GM18511 (cell line): ENCODE measurements around the gene MTRF1L.
A peak's percentile ranks its signal among the peaks of the same experiment; 100 is the strongest.
"Not testable (repeated sequence)": the region's sequence is repeated elsewhere in the genome, so short reads cannot be mapped to it uniquely, and the experiment has no call there.

Experiments used
- ATAC-seq: cut with Tn5 transposase; IDR thresholded peaks from one replicate; pipeline ENCODE4 v1.9.1; 2021; ENCODE audit warnings: mild to moderate bottlenecking, moderate library complexity; ENCODE audit not compliant: unreplicated experiment

MTRF1L gene

DNA sequence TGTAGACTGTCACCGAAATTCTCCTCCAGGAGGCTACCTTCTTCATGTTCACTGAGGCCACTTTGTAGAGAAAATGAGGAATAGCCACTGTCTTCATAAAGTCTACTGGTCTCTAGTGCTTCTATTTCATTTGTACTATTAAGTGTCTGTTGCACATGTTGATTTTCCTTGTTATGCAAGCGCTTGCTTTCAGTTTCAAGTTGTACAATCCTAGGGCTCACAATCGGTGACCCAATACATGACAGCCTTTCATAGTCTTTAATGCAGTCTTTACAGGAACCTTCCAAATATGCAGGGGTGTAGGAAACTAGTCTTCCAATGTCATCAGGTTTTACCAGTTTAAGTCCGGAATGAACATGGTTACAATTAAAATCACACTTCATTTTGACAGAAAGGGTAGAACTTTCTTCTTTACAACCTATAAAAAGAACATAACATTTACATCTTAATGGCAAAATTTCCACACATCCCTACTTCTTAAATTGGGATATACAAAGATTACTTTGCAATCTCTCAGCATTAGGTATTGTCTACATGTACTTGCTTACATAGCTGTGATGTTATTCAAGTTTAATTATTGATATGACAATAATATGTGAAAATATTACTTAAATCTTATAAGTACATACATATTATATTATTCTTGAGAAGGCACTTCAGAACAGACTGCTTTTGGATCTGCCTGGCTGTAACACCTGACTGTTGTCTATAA, 27.1 kb downstream of the MTRF1L start:
- ATAC-seq = peak; percentile 55

DNA sequence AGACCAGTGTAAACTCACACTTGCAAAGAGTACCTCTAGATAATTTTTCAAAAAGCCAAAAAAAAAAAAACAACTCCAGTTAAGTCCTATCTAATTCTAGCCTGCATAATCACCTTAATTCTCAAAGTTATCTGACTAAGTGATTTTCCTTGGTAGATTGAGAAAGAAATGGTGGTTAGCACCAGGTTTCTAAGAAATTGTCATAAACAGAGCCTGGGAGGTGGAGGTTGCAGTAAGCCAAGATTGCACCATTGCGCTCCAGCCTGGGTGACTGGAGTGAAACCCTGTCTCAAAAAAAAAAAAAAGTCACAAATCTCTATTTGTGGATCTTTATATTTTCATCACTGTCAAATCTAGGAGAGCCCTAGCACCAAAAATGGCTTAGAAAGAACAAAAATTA, 28.6 kb downstream of the MTRF1L start:
- no peak for ATAC-seq

DNA sequence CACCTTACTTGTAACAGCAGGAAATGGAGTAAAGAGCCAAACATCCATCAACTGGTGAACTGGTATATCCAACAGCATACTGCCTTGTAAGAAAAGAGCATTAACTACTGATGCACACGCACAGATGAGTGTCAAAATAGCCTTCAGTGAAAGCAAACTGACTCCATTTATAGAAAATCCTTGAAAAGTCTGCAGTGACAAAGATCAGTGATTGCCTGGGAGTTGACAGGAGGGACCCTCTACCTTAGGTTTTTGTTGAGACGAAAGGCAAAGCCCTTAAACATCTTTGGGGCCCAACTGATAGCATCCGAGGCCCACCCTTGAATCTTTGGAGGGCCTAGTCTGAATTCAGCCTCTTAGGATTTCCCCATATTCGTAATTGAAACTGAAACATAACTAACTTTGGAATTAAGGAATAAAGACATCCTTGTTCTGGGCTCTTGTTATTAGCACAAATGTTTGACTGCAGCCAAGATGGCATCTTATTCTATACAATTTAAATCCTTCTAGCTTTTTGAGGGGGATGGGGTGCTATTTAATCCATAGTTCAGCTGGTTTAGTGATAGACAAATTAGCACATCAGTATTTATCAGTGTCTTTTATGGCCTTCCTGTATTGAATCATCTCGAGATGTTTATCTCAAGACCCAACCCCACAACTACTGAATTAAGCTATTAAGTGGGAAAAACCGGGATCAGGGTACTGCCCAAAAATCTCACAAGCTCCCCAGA, 32.7 kb downstream of the MTRF1L start:
- no peak for ATAC-seq

DNA sequence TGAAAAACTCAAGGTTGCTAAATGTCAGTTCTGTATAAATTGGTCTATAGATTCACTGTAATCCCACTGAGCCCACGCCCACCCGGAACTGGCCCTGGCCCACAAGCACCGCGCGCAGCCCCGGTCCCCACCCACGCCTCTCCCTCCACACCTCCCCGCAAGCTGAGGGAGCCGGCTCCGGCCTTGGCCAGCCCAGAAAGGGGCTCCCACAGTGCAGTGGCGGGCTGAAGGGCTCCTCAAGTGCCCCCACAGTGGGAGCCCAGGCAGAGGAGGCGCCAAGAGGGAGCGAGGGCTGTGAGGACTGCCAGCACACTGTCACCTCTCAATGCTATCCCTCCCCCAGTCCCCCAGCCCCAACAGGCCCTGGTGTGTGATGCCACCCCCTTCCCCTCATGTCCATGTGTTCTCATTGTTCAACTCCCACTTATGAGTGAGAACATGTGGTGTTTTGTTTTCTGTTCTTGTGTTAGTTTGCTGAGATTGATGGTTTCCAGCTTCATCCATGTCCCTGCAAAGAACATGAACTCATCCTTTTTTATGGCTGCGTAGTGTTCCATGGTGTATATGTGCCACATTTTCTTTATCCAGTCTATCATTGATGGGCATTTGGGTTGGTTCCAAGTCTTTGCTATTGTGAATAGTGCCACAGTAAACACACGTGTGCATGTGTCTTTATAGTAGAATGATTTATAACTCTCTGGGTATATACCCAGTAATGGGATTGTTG, 36.2 kb downstream of the MTRF1L start:
- ATAC-seq = not testable (repeated sequence)

DNA sequence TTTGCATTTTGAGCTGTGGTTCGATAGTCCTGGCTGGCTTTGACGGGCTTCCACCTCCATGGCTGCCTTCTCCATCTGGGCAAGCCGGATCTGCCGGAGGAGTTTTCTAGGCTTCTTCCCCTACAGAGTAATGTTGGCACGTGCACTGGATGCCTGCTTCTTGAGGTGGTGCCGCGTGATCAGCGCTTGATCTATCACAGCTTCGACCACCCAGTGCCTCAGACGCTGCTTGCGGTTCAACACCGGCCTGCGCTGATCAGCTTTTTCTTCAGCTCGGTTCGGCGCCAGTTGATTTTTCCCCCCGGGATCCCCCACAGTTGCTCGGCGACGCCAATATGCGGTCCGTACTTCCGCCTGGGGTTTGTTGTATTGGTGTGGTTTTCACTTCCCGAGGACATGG, 43.2 kb downstream of the MTRF1L start:
- no peak for ATAC-seq

DNA sequence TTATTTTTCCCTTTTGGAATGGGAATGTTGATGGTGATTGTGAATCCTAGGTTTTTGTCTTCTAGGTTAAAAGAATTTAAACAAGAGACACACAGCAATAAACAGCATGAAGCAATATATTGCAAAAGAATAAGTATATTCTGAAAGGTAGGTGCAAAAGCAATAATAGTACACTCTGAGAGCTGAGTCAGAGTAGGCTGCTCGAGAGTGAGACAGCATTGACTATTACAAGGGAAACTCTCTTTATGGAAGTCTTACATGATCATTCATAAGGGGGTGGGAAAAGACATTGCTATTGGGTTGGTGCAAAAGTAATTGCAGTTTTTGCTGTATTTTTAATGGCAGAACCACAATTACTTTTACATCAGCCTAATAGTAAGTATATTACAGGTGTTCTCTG, 44.7 kb downstream of the MTRF1L start:
- no peak for ATAC-seq

DNA sequence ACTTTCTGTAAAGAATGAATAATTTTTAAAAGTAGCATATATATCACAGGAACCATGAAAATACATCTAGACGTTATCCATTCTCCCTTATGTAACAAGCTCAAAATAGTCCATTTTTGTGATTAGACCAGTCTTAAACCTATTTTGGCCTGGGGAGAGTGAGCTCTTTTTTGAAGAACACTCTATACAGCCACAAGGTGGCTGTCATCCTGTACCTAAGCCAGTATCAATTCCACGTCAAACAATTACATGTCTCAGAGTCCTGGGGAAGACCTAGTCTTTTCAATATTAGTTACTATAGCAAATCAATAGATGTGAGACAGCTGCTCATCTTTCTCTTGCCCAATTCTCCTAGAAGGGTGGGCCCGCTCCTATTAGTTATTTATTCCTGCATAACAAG, 48.1 kb downstream of the MTRF1L start:
- ATAC-seq = no peak

DNA sequence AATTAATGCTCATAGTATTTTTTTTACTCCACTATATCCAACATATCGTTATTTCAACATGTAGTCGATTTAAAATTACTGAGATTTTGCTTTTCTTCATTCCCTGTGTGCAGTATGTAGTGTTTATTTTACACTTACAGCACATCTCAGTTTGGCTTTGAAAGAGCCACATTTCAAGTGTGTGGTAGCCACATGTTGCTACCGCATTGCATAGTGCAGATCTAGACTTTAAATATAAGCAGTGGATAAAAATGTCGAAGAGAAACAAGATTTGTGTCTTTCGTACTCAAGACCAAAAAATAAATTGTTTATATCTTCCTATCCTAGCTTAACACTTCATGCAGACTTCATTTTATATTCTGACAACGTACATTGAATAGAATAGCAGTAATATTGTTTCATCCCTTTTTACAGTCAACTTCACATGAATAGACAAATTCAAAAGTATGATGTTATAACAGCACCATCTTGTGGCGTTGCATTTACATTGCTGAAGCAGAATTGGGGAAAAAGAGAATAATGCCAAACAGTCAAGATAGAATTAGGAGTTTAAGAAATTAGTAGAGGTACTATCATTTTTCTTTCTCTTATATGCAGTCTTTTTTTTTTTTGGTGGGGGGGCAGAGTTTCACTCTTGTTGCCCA, 49.5 kb downstream of the MTRF1L start:
- ATAC-seq = peak; percentile 40

DNA sequence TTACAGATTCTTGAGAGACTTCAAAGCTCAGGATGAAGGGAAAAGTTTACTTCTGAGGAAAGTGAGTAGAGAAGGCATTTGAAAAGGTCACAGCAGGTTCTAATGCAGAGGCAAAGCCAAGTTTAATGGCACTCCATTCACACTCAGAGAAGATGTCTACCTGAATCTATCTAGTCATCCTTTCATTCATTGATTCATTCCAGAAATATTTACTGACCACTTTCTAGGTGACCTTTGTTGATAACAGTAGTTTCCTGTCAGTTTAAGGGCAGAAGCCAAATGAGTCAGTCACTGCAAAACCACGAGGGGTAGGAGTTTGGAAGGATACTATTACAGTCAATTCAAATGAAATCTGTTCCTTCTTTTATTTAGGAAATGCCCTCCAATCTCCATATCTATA, 50.5 kb downstream of the MTRF1L start:
- ATAC-seq = no peak

DNA sequence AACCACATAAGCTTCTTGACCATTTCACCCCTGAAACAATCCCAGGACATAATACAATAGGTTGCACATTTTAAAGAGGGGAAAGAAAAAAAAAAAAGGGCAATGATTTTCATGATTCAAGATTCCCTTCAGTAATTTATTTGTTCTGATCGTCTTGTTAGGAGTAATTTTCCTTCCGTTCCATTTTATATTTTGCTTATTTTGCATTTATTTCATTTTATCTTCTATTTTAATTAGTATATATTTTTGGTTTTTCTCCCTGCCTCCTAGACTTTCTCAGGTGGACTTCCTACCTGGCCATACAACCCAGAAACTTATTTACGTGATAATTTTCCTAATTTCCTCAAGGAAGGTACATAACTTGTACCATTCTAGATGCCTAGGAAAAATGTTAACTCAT, 52.3 kb downstream of the MTRF1L start:
- ATAC-seq = no peak

DNA sequence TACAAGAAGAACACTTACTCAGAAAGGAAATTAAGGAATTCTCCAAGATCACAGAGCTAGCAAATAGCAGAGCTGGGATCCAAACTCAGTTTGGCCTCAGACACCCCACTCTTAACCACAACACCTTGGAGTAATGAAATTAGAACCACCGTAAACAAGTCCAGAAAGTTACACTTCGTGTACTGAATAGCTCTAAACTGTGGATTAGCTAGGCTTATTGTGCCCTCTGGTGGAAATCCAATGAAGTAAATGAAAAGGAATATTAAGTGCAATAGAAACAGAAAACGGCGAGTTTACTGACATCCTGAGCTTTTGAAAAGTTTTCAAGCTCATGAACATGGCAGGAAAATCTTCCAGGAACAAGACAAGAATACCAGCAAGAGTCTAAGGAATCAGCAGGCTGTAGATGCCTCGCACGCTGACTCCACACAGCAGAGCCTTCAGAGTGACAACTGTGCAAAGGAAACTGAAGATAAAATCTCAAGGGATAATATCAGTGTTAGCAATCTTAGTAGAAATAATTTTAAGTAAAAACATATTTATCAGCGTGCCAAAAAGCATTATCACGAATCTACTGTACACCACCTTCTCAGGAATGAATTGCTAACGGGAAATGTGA, 54.2 kb downstream of the MTRF1L start:
- peak; percentile 83 for ATAC-seq

DNA sequence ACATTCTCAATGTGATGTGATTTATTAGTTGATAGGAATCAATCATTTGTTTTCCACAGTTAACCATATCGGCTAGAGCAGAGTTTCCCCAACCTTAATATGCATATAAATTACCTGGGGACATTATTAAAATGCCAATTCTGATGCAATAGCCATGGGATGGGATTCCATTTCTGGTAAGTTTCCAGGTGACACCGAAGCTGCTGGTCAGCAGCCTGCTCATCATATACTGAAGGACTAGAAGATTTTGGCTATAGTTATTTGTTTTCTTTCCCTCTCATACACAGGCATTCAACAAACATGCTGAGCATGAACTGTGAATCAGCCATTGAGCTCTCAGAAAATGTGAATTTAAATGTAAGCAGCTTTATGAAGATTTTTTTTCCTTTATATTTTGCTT, 55.5 kb downstream of the MTRF1L start:
- no peak for ATAC-seq

DNA sequence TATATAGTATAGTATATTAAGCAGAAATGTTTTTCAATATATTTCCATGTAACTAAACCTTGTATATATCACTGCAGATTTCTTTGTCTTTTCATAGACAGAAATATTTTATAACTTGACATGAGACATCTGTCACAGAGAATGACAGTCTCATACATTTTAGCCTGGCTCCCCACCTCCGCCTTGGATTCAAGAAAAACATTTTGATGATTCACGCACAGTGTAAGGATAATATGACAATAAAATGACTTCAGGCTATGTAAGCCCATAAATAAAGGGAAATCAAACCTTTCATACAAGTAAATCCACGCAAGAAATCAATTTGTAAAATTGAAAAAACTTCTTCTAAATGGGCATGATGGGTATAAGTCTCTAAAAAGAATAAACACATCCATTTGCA, 56.0 kb downstream of the MTRF1L start:
- no peak for ATAC-seq

DNA sequence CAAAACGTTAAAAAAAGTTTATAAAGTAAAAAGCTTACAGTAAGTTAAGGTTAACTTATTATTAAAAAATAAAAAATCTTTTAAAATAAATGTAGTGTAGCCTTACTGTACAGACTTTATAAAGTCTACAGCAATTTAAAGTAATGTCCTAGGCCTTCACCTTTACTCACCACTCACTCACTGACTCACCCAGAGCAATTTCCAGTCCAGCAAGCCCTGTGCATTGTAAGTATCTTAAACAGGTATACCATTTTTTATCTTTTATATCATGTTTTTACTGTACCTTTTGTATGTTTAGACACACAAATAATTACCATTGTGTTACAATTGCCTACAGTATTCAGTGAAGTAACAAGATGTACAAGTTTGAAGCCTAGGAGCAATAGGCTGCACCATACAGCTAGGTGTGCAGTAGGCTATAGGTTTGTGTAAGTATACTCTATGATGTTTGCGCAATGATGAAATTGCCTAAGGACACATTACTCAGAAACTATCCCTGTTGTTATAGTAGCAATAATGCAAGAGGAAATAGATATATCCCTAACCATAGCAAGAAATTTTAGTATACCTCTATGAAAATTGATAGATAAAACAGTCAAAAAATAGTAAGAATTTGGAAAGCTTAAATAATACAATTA, 59.1 kb downstream of the MTRF1L start:
- ATAC-seq = no peak

DNA sequence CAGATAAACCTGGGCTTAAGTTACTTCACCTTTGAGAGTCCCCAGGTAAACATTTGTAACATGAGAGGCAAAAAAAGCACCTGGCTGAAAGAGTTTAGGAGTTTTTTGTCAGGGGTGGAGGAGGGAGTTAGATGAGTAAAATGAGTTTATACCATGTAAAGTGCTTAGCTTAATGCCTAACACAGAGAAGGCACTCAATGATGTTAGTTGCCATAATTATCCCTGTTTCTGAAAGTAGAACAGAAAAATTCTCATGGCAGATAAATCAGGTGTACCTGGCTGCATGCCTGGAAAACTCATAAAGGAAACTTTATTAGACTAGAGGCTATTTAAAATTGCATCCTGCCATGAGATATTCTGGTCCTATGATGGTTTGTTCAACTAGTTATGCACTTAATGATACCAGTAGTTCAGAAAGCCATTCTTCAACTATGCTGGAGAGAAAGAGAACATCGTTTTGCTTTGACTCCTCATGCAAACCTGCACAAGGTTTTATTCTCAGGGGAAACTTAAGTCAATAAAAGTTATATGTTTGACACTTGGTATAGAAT, 60.1 kb downstream of the MTRF1L start:
- ATAC-seq = no peak

DNA sequence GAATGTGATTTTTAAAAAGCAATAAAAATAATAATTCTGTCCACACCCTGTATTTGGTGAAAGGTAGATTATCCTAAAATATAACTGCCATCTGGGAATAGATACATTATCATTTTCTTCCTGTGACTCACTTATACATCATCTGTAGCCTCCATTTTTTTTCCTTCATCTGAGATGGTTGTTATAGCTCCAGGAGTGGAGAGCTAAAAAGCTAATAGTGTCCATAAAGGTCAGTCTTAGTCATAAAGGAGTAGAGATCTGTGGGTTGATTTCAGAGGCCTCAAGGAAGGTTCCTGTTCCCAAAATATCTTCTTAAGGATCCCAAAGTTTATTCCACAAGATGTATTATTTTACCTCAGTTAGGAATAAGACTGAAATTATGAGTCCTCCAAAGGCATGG, 60.8 kb downstream of the MTRF1L start:
- ATAC-seq = no peak
